Colonic mucosa (tissue), 4 donors: ENCODE data around the gene CMIP. TPM values are rescaled to one million over a fixed set of nuclear protein-coding genes. Genes with fewer than 3 reads are reported as not detected.
A peak's percentile ranks its signal among the peaks of the same experiment; 100 is the strongest.

ENCODE experiments used
- DNase-seq: peaks from one replicate; pipeline ENCODE4 v3.0.0-alpha.2; 2020
- H3K27ac ChIP-seq: fragments of 200-600 bp; one replicate; pipeline ENCODE4 v1.8.0; 2021
- H3K27me3 ChIP-seq: fragments of 200-600 bp; one replicate; pipeline ENCODE4 v1.8.0; 2021
- H3K36me3 ChIP-seq: fragments of 200-600 bp; one replicate; pipeline ENCODE4 v1.8.0; 2021
- H3K4me1 ChIP-seq: fragments of 200-600 bp; one replicate; pipeline ENCODE4 v1.8.0; 2021; ENCODE audit warnings: mild to moderate bottlenecking
- H3K4me3 ChIP-seq: fragments of 200-600 bp; one replicate; pipeline ENCODE4 v1.8.0; 2021
- H3K9ac ChIP-seq, 2 donors: one replicate each; pipeline ENCODE4 v1.7.0; 2013; ENCODE audit warnings: control low read depth in 2 of 2, low read depth in 2 of 2, low read length in 2 of 2
- H3K9me3 ChIP-seq: fragments of 200-600 bp; one replicate; pipeline ENCODE4 v1.8.0; 2021
- CTCF ChIP-seq: fragments of 200-600 bp; IDR thresholded peaks from one replicate; pipeline ENCODE4 v1.8.0; 2022; ENCODE audit warnings: antibody characterized with exemption, mild to moderate bottlenecking
- intact Hi-C: fragments of 100-400 bp; cut with DNase I; formaldehyde crosslinking; loops from one replicate; pipeline ENCODE4 v1.14.1; 2022
- total RNA-seq, 2 donors: library from RNA; stranded (reverse); fragmentation: NEBNext Ultra II Directional in 1 of 2; extraction: Animal tissue kit (Norgen Biotek cat#: 25700) in 1 of 2; gene quantifications; one replicate each; pipeline ENCODE4 v1.2.1, GENCODE V29; 2021
- donor health status: healthy.
- donor health status: DM: no; HTN: no; CAD: no.
- donor health status: DM: no; HTN: no; CAD: no.

The CMIP gene
- total RNA-seq, 2 donors from 2014 or later: 83.4 to 107 TPM

GRCh38 chr16:81693744-81694303 is 249.2 kb downstream of the CMIP start:
- H3K9ac ChIP-seq: peak overlapping the region in 1 of 2 donors; percentile 8
- peak overlapping the region; percentile 40 for H3K27ac ChIP-seq
- intact Hi-C loops: no loop called here
- no peak for DNase-seq
- H3K9me3 ChIP-seq: no peaks in the 10 kb centered on the region
- H3K27me3 ChIP-seq: no peaks in the 10 kb centered on the region
- peaks cover 13% of the 10 kb centered on the region for H3K36me3 ChIP-seq
- no peak for TF ChIP-seq CTCF
- H3K4me1 ChIP-seq: no peaks in the 10 kb centered on the region
- no peak overlapping the region for H3K4me3 ChIP-seq

GRCh38 chr16:81694494-81695280 is 250.1 kb downstream of the CMIP start:
- Histone ChIP-seq H3K27me3 (no peaks in the 10 kb centered on the region), H3K9ac (peak overlapping the region in 1 of 2 donors; percentile 27), H3K4me3 (no peak overlapping the region), H3K4me1 (no peaks in the 10 kb centered on the region), H3K27ac (peak overlapping the region; percentile 40), H3K9me3 (no peaks in the 10 kb centered on the region), H3K36me3 (peaks cover 13% of the 10 kb centered on the region)
- DNase-seq: no peak
- intact Hi-C loops: no loop called here
- no peak for TF ChIP-seq CTCF

GRCh38 chr16:81695321-81696165 is 250.9 kb downstream of the CMIP start:
- H3K9me3 ChIP-seq: no peaks in the 10 kb centered on the region
- no peak for TF ChIP-seq CTCF
- H3K4me1 ChIP-seq: no peaks in the 10 kb centered on the region
- peaks cover 13% of the 10 kb centered on the region for H3K36me3 ChIP-seq
- H3K9ac ChIP-seq: peak overlapping the region in 1 of 2 donors; percentile 14
- intact Hi-C loops: no loop called here
- peak overlapping the region; percentile 40 for H3K27ac ChIP-seq
- DNase-seq: no peak
- H3K4me3 ChIP-seq: no peak overlapping the region
- H3K27me3 ChIP-seq: no peaks in the 10 kb centered on the region

- no peaks in the 10 kb centered on the region for H3K4me1 ChIP-seq
- no peaks in the 10 kb centered on the region for H3K9me3 ChIP-seq
- H3K27ac ChIP-seq: no peak overlapping the region
- no peaks in the 10 kb centered on the region for H3K27me3 ChIP-seq
- peak overlapping the region in 1 of 2 donors; percentile 14 for H3K9ac ChIP-seq
- no peak for TF ChIP-seq CTCF
- DNase-seq: no peak
- H3K36me3 ChIP-seq: peaks cover 13% of the 10 kb centered on the region
- no peak overlapping the region for H3K4me3 ChIP-seq
- intact Hi-C loops: no loop called here
Measured at GRCh38 chr16:81696166-81696960, 251.8 kb downstream of the CMIP start.
